ENCODE results near the gene CLEC4M. TPM values are rescaled to one million over a fixed set of nuclear protein-coding genes. Genes with fewer than 3 reads are reported as not detected.
"Not testable (repeated sequence)": the region's sequence is repeated elsewhere in the genome, so short reads cannot be mapped to it uniquely, and the experiment has no call there.

The CLEC4M gene
- total RNA-seq, 4 donors from 2014 or later = 0.56 to 0.93 TPM; not detected in 2

- DNase-seq (ENCODE audit: low spot score) (no peak), ATAC-seq (ENCODE audit: low FRiP score) (no peak)
- TF ChIP-seq CTCF (IDR thresholded peaks at IDR 0.05) = no peak
Observed at GRCh38 chr19:7806234-7806633, 43.2 kb downstream of the CLEC4M start.

- no peak for TF ChIP-seq CTCF (IDR thresholded peaks at IDR 0.05)
- no peak for ATAC-seq (ENCODE audit: low FRiP score)
- no peak for DNase-seq (ENCODE audit: low spot score)
Observed at GRCh38 chr19:7806876-7807275, 43.8 kb downstream of the CLEC4M start.

- DNase-seq (ENCODE audit: low spot score) (no peak), ATAC-seq (ENCODE audit: low FRiP score) (no peak)
- TF ChIP-seq CTCF (IDR thresholded peaks at IDR 0.05) = no peak
Observed at GRCh38 chr19:7808108-7808507, 45.1 kb downstream of the CLEC4M start.

- ATAC-seq (ENCODE audit: low FRiP score) (no peak), DNase-seq (ENCODE audit: low spot score) (no peak)
- no peak for TF ChIP-seq CTCF (IDR thresholded peaks at IDR 0.05)
Observed at GRCh38 chr19:7811989-7812388, 48.9 kb downstream of the CLEC4M start.

GRCh38 chr19:7815325-7815724, 52.3 kb downstream of the CLEC4M start:
- TF ChIP-seq CTCF (IDR thresholded peaks at IDR 0.05) = no peak
- no peak for ATAC-seq (ENCODE audit: low FRiP score)

GRCh38 chr19:7816040-7816439, 53.0 kb downstream of the CLEC4M start:
- ATAC-seq (ENCODE audit: low FRiP score); DNase-seq (ENCODE audit: low spot score): not testable (repeated sequence)

More at GRCh38 chr19:7815325-7815724, 52.3 kb downstream of the CLEC4M start:
- DNase-seq (ENCODE audit: low spot score) = no peak

- no peak for TF ChIP-seq CTCF (IDR thresholded peaks at IDR 0.05)
- ATAC-seq (ENCODE audit: low FRiP score) = no peak
- DNase-seq (ENCODE audit: low spot score) = no peak
Observed at GRCh38 chr19:7817801-7818200, 54.8 kb downstream of the CLEC4M start.

- no peak for DNase-seq (ENCODE audit: low spot score)
- TF ChIP-seq CTCF (IDR thresholded peaks at IDR 0.05) = no peak
- no peak for ATAC-seq (ENCODE audit: low FRiP score)
Observed at GRCh38 chr19:7818806-7819205, 55.8 kb downstream of the CLEC4M start.
